GM18873 (cell line): ENCODE measurements around the gene VSIG10.
"Not testable (repeated sequence)": the region's sequence is repeated elsewhere in the genome, so short reads cannot be mapped to it uniquely, and the experiment has no call there.

ENCODE experiments used
- ATAC-seq: cut with Tn5 transposase; IDR thresholded peaks from one replicate; pipeline ENCODE4 v1.9.1; 2021; ENCODE audit warnings: mild to moderate bottlenecking, moderate library complexity, moderate number of reproducible peaks; ENCODE audit not compliant: unreplicated experiment, low FRiP score

VSIG10 gene

DNA sequence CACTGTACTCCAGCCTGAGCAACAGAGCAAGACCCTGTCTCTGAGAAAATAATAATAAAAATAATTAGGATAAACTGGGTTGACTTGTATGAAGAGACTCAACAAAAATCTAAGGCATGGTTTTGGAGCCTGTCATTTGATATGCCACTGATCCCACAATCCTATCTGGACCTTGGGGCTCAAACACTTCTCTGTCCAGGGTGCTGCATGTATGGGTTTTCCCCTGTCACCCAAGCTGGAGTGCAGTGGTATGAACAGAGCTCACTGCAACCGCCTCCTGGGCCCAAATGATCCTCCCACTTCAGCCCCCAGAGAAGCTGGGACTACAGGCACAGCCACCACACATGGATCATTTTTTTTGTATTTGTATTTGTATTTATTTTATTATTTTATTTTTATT lies 5.3 kb upstream of the VSIG10 start:
- no peak for ATAC-seq

DNA sequence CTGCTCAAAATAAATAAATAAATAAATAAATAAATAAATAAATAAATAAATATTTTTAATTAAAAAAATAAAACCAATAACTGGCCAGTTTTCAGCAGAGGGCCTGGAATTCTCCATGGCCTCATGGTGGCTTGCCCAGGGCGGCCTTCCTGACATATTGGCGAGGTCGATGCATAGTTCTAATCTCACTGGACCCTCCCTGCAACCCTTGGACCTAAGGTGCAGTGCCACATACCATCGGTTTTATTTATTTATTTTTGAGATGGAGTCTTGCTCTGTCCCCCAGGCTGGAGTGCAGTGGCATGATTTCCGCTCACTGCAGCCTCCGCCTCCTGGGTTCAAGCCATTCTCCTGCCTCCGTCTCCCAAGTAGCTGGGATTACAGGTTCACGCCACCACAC lies 3.9 kb upstream of the VSIG10 start:
- ATAC-seq = no peak

DNA sequence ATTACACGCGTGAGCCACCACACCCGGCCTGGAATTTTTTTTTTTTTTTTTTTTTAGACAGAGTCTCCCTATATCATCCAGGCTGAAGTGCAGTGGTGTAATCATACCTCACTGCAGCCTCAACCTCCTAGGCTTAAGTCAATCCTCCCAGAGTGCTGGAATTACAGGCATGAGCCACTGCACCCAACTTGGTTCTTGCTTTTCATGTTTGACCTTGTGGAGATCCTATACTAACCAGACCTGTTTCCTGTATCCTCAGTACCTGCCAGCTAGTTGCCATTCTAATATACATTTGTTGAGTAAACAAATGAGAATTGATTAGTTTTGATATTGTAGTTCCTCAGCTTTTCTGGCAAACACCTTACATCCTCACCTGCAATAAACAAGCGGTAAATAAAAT lies 3.2 kb upstream of the VSIG10 start:
- ATAC-seq = no peak

DNA sequence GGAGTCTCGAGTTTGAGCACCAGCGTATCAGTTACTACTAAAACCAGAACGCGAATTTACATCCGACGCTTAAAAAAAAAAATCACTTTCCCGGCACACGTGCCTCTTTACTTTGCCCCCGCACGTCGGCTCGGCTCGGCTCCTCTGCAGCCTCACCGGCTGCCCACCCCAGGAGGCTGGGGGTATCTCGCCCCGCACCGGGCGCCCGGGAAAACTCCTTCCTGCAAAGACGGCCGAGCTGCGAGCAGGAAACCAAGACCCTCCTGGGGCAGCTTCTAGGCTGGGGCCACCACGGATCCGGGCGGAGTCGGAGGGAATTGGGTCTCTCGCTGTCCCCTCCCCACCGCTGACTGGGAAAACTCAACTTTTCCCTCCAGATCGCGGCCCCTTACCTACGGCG lies 610 bp downstream of the VSIG10 start:
- no peak for ATAC-seq

DNA sequence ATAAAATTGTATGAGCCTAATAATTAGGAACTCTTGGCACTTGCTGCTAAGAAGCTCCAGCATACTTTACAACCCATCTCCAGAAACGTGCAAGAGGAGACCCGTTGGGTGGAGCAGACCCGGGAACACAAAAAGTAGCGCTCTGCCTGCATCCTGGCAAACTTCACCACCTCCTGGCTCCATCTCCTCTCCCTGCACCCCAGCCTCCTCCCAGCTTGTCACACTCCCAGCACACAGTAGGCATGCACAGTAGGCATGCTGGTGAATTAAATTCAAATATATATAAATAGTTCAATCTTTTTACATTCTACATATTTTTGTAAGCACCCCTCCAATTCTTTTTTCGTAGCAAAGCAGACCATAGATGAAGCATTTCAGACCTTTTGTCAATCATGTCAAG lies 1.2 kb downstream of the VSIG10 start:
- no peak for ATAC-seq

DNA sequence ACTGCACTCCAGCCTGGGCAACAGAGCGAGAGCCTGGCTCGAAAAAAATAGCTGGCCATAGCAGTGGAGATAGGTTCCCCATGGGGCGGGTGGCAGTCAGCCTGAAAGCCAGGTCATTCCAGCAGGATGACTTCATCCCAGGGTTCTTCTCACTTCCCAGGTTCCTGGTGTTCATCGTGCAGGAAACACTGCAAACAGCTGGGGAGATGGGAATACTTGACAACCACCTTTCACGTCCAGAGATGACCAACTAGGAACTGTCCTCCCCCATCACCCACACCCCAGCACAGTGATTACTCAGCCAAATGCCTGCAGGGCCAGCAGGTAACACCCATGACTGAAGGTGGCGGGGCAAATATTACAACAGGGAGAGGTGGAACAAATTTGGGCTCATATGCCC lies 1.7 kb downstream of the VSIG10 start:
- ATAC-seq = no peak

DNA sequence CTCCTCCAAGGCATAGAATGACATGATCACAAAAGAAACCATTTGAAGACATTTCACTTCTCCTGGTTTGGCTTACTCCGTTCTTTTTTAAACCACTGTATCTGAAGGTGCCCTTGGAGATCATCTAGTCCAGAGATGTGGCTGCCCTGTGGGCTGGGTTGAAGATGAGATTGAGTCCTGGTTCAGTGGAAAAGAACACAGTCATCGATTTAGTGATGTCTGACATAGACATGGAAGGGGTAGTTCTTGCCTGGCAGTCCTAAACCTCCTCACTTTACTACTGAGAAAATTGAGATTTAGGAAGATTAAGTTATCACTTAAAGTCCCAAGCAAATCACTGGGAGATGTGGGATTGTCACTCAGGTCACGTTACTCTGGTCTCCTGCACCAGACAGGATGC lies 2.8 kb downstream of the VSIG10 start:
- no peak for ATAC-seq

DNA sequence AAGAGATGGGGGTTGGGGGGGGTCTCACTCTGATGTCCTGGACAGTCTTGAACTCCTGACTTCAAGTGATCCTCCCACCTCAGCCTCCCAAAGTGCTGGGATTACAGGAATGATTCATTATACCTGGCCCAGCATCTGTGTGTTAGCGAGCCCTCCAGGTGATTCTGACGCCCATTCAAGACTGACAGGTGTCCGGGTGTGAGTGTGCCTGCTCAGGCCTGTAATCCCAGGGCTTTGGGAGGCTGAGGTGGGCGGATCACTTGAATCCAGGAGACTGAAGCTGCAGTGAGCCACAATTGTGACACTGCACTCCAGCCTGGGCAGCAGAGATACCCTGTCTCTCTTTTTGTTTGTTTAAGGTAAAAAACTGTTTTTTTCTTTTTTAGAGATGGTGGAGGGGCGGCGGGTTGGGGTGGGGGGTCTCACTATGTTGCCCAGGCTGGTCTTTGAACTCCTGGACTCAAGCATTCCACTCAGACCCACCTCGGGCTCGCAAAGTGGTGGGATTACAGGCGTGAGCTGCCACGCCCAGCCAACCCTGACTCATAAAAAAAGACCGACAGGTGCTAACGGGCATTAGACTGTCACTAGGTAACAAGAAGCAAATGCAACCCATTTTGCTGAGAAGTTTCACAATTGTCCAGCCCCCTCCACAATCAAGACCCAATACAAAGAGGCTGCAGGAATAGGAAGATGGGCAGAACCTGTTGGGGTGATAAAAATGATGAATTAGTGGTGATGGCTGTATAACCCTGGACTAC lies 4.7 kb downstream of the VSIG10 start:
- ATAC-seq = no peak

DNA sequence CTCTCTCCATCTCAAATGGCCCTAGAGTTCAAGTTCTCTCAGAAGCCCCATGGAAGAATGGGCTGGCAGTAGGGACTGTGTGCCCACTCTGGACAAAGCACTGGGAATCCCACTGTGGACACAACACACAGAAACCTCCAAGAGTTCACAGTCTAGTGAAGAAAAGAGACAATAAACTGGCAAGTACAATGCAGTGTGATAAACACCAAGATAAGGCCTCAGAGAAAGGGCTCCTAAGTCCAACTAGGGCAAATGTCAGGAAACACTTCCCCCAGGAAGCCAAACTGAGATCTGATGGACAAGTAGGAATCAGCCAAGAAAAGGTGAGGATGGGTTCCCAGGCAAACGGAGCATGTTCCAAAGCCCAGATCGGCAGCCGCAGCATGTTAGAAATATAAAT lies 5.4 kb downstream of the VSIG10 start:
- ATAC-seq = no peak

DNA sequence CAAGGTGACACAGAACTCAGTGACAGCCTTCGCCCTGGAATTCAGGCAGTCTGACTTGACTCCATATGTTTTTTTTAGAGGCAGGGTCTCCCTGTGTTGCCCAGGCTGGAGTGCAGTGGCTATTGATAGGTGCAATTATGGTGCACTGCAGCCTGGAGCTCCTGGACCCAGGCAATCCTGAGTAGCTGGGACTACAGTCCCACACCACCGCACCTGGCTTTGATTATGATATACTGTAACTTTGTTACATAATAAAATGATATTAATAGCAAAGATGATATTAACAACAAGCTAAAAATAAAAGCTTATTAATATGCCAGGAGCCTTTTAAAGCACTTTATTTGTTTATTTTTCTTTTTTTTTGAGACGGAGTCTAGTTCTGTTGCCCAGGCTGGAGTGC lies 9.8 kb downstream of the VSIG10 start:
- ATAC-seq = no peak

DNA sequence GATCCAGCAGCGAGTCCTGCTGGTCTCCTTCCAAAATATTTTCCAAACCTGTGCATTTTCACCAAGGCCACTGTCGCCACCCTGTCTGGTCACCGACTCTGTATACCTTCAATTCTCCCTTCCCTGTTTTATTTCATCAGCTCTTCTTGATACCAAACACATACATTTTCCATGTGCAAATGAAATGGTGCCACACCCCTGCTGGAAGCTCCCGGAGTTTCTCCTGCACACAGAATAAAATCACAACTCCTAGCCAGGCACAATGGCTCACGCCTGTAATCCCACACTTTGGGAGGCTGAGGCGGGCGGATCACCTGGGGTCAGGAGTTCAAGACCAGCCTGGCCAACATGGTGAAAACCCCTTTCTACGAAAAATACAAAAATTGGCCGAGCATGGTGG lies 14.0 kb downstream of the VSIG10 start:
- ATAC-seq = no peak

DNA sequence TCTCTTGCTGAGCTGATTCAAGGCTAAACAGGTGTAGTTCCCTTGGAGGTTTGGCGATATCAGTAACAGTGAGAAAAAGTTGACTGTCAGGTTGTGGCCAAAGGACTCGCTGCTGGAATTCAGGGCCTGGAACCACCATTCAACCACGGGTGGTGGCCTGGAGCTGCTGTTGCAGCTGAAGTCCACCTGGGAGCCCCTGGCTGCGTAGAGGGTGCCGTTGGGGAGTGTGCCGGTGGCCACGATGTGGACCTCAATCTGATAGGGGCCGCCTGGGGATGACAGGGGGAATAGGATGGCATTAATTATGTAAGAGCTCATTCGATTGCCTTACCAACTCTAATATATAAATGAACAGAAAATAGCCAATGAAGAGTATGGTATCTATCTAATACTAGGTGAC lies 21.6 kb downstream of the VSIG10 start:
- ATAC-seq = no peak

DNA sequence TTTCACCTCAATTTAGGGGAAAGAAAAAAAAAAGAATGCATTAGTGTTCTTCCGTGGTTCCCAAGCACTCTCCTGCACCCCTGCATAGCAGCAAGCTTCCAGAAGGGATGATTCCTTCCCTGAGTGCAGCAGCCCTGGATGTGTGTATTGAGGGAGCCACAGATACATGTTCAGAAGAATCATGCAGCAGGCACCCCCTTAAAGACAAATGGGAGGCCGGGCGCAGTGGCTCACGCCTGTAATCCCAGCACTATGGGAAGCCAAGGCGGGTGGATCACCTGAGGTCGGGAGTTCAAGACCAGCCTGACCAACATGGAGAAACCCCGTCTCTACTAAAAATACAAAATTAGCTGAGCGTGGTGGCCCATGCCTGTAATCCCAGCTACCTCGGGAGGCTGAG lies 22.3 kb downstream of the VSIG10 start:
- not testable (repeated sequence) for ATAC-seq

DNA sequence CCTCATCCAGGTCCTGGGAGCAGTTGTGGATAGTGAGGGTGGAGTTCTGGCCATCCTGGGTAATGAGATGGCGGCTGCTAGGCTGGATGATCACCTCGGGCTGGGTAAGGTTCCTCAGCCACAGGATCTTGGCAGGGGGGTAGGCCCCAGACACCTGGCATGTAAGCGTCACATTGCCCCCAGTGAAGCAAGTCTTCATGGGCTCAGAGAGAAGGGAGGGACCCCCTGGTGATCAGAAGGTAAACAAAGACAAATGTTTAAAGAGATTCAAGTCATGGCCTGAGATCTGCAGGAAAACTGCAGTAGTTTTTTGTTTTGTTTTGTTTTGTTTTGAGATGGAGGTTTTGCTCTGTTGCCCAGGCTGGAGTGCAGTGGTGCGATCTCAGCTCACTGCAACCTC lies 30.0 kb downstream of the VSIG10 start:
- ATAC-seq = no peak

DNA sequence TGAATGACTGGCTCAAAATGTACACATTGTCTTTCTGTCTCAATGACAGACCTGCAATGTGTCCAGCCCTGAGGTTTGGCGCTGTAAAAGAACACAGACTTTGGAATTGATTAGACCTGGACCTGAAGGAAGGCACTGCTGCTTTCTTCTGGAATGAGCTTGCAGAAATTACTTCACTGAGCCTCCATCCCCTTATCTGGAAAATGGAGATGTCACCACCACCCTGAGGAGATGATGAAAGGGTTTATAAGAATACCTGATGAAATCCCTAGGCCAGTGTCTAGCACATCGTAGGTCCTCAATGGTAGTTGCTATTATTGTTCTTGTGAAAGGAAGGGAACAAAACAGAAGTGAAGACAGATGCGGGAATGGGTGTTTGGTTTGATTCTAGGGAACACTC lies 33.2 kb downstream of the VSIG10 start:
- no peak for ATAC-seq

DNA sequence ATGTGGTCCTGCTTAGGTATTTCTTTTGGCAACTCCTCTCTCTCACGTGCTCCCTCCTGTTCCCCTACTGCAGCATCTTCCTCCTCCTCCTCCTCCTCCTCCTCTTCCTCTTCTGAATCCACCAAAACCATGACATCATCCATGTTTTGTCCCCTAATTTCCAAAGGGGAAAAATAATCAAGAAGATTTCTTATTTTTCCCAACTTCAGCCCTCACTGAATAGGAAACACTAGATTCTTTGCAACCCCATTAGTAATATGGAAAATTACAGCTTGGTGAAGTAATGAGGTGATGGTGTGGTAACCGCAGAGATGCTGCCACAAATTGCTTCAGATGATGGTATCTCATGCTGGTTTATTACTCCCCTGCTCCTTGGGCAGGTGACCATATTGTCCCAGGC lies 35.4 kb downstream of the VSIG10 start:
- no peak for ATAC-seq

DNA sequence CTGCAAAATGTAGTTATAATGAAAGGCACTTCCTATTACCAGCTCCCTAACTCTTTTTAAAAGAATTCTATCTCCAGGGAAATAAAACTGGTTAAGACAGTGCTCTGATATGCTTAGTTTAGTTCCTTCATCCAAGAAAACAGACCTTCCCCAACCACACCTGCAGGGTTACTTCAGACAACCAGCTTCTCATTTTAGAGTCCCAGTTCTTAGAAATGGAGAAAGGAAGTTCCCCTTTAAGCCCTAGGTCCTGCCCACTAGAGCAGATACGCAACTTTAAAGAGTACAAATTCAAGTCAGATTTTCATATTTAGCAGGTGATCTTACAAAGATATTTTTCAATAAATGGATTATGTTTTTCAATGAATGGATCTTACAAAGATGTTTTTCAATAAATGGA lies 38.4 kb downstream of the VSIG10 start:
- ATAC-seq = no peak

DNA sequence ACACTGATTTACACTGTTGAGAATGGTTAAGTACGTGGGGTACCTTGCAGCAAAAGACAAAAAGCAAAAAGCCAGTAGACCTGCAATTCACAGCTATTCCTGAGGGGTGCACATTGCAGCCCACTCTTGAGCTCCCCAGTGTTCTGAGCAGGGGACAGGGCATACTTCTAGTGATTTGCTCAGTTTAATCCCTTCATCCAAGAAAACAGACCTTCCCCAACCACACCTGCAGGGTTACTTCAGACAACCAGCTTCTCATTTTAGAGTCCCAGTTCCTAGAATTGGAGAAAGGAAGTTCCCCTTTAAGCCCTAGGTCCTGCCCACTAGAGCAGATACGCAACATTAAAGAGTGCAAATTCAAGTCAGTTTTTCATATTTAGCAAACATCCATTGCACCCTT lies 39.2 kb downstream of the VSIG10 start:
- ATAC-seq = no peak

DNA sequence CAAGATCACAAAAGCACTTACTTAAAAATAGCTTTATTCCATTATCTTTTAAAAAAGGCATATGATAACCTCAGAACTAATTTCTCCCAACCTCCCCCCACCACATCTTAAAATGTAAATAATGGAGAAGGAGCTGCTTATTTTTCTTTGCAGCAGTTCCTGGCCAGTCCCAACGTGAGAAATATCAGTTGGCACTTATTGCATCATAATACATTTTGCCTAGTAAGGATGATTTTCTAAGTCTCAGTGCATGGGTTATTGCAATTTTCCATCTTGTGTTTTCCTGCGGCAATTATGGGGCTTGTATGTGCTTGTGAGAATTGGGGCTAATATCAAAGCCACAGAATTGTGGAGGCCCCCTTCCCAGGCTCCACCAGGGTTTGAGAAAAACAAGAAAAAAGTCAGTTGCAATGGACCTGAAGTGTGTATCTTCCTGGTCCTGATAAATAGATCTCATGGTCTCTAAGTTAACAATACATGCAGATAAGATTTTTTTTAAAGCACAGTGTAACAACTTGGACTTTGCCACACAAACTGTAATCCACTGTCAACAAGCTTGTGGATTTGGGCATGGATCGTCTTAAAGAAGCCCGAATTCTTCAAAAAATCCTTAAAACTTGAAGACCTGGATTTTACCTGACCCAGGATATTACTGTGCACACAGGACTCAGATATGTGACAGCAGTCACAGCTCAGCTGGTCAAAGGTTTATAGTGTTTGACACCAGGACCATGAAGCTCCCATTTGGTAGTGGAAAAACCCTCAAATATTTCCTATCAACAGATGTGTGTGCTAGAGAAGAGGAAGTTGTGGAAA lies 40.0 kb downstream of the VSIG10 start:
- no peak for ATAC-seq

DNA sequence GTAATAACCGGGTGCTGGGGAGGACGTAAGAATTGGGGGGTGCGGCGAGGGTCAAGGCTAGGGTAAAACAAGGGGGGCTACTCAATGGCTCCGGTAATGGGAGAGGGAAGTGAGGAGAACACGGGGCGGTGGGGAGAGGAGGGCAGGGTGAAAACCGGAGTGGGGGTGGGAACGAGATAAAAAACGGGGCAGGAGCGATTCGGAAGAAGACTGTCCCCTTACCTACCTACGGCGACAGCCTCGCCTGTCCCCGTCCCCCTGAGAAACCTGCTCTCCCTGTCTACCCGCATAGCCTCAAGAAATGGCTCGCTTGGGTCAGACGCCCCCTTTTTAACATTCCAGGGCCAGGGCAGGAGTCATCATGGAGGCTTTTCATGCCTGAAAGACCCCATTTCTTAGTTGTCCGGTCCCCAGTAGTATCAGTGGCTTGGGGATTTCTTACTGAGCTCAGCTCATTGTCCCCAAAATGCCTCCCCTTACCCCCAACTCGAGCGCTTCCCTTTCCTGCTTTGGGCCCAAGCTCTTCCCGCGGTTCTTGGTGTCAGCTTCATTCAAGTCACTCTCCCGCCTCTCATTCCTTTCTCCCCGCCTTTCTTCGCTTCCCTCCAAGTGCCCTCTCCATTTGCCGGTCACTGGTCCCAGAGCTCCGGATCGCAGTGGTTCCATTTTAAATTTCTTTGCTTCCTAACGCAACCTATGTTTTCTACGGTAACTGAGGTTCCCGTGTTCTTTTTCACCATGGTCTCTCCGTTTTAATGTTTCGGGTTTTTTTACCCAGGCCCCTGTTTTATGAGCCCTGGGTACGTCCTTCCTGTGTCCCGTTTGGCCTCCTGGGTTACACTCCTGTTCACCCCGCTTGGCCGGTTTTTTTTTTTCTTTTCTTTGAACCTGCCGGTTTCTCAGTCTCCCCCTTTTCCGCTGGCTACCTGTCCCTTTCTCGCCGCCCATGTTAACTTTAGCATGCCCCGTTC lies 41.7 kb downstream of the VSIG10 start:
- no peak for ATAC-seq
